Smooth muscle cell of the brain vasculature (primary cell): ENCODE results near the gene CDK11B.
"Not testable (repeated sequence)": the region's sequence is repeated elsewhere in the genome, so short reads cannot be mapped to it uniquely, and the experiment has no call there.

Source experiments
- DNase-seq: peaks from one replicate; pipeline ENCODE4 v3.0.0-alpha.2; 2012; ENCODE audit warnings: low read depth, low spot score

The CDK11B gene

DNA sequence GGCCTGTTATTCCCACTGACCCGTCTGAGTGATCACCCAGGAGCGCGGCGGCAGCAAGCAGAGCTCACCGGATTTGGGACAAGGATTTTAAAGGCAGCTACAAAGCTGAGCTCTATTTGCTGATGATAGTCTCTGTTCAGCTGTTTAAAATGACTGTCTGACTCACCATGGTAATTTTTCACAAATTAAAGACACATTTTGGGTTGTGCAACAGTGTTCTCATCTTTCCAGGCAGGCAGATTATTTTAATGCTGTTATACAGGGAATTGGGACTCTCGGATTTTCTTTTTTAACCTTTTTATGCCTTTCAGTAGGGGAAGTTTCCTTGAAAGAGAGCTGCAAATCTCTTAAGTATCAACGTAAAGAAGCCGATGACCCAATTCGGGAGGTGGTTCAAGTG is 3.6 kb upstream of the CDK11B start:
- DNase-seq, result not testable (repeated sequence)

DNA sequence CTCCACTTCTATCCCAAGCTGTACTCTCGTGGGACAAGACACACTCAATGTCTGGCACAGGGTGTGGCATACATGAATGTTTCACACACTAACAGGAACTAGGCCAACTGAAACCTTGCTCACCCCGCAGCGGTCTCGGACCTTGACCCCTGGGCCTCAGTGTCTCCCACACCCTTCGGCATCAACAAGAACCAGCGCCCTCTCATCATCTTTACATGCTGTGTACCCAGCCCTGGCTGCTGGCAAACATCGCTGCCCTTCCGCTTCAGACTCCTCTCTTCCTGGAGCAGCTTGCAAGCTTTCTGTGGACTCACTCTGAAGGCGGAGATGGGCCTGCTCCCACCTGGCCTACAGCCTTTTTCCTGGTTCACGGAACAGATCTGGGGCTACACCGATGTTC is 10.5 kb downstream of the CDK11B start:
- DNase-seq, result not testable (repeated sequence)

DNA sequence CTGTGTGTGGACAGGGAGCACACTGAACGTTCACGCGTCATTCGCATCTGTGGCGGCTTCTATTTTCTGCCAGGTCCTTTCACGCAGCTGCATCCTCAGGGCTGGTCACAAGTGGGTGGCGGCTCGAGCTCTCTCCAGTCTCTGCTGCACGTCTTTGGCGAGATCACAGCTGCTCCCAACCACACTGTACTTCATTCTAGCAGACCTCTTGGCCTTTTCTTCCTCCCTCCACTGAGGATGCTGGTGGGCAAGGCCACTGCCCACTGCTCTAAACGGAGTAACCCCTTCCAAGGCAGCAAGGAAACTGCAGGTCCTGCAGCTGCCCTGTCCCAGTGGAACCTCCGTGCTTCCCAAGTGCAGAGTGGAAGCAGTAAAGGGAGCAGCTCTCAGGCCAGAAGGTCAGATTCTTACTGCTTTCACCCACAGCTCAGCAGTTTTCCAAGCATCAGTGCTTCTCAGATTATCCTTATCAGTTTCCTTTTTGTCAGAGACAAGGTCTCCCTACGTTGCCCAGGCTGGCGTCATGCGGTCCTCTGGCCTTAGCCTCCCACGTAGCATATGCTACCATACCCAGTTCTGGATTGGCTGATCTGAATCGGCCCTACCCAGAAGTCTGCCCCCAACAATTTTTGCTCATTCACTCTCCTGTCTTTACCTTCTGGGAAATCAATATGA is 11.1 kb downstream of the CDK11B start:
- not testable (repeated sequence) for DNase-seq

DNA sequence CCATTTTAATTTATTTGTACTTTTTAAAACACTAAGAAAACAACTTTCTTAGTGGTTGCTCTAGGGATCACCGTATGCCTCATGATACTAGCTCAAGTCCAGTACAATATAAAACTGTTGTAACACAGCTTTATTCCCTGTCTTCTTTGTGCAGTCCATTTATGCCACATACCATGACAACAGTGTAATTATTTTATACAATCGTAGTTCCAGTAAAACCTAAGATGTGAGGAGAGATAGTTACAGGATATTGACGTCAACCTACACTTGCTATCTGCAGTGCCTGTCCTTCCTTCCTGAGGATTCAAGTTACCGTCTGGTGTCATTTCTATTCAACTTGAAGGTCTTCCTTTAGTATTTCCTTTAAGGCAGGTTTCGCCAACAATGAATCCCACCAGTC is 12.5 kb downstream of the CDK11B start:
- not testable (repeated sequence) for DNase-seq

DNA sequence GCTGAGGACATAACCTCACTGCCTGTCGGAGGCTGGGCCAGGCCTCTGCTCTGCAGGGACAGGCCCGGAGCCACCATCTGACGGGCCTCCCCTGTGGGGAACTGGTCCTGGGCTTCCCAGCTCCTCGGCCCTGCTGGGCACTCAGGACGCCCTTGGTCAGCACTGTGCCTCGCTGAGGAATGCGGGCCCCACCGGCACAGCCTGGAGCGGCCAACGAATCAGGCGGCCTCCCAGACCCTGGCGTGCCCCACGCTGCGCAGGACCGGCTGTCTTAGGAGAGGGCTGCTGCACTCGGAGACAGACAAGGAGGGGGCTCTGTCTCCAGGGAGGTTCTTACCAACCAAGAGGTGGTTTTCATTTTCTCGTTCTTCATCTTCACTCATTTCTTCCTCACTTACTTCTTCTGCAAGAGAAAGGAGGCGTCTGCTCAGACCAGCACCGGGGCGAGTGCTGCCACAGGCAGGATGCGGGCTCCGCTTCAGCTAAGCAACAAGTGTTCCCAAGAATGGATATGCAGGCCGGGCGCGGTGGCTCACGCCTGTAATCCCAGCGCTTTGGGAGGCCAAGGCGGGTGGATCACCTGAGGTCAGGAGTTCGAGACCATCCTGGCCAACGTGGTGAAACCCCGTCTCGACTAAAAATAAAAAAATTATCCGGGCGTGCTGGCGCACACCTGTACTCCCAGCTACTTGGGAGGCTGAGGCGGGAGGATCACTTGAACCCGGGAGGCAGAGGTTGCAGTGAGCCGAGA is 17.9 kb downstream of the CDK11B start:
- DNase-seq, result not testable (repeated sequence)

DNA sequence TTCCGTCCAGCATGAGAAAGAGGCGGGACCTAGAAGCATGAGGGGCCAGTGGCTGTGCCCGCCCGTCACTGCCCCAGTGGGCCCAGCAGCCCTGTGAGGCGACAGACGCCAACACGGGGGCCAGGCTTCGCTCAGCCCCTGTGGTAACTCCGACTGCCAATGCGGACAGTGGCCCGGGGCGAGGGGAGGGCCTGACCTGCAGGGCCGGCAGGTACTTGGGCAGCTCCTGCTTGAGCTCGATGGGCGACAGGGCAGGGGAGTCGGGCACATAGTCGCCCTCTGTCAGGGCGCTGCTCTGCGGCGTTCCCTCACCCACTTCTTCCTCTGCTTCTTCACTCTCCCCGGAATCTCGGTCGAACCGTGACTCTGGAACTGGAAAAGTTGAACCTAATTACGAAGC is 18.7 kb downstream of the CDK11B start:
- DNase-seq, result not testable (repeated sequence)

DNA sequence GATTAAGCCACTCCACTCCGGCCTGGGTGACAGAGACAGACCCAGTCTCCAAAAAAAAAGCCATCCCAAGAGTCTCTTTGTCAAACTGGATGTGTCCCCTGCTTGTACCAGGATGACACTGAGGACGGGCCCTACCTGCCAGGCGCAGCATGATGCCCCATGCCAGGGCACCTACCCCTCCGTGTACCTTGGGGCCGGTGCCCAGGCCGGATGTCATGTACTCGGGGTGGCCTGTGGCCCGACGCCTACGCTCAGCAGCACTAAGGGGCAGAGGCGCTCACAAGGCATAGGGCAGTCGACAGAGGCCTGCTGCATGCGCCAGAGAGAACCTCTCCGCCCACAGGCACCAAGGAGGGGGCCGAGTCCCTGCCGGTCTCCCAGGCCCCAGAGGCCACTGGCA is 19.4 kb downstream of the CDK11B start:
- DNase-seq, result not testable (repeated sequence)

DNA sequence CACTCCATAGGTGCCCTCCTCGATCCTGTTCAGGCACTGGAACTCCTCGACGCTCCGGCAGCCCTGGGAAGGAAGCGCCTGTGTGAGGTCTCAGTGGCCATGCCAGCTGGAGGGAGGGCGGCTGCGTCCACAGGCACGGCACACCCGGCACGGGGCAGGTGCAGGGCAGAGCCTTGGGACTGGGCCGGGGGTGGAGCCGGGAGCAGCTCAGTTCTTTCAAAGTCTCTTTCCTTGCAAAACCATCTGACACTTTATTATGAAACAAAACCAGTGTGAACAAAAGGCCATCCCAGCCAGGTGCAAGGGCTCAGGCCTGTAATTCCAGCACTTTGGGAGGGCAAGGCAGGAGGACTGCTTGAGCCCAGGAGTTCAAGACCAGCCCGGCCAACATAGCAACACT is 20.3 kb downstream of the CDK11B start:
- not testable (repeated sequence) for DNase-seq

DNA sequence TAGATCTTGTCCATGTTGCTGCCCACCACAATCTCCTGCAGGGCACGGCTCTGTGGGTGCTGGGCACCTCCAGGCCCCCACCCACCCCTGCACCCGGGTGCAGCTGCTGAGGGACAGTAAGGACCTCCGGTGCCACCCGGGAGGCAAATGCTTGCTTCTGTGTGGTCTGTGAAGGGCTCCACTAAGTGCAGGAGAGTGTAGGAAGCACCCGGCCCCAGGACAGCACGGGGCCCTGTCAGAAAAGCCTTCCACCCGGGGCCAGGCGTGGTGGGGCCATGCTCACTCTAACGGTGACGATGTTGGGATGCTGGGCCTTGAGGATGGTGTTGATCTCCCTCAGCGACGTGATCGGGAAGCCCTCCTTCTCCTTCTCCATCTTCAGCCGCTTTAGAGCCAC is 21.3 kb downstream of the CDK11B start:
- DNase-seq, result not testable (repeated sequence)

DNA sequence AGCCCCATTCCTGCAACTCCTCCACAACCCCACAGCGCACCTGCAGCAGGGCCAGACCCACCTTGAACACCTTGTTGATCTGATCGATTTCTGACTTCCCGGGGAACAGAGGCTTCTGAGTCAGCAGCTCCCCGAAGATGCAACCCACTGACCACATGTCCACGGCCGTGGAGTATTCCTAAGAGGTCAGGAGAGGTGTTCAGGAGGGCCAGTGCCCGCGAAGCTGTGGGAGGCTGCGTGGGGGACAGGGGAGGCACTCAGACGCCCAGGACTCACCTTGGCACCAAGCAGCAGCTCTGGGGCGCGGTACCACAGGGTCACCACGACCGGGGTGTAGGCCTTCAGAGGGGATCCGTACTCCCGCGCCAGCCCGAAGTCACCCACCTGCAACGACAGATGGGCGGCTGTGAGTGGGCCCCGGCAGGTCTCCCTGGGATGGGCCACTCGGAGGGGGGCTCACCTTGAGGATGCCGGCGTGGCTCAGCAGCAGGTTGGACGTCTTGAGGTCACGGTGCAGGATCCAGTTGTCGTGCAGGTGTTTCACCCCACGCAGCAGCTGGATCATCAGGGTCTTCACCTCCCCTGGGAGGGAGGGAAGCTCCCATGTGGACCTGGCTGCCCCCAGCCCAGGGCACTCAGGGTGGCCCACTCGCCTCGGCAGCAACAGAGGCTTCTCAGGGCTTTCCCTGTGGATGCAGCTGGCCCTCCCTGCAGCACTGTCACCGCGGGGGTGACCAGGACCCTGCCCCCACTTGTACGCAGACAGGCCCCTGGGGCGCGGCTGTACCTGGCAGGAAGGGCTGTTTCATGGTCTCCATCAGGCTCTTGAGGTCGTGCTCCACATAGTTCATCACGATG is 22.0 kb downstream of the CDK11B start:
- not testable (repeated sequence) for DNase-seq

DNA sequence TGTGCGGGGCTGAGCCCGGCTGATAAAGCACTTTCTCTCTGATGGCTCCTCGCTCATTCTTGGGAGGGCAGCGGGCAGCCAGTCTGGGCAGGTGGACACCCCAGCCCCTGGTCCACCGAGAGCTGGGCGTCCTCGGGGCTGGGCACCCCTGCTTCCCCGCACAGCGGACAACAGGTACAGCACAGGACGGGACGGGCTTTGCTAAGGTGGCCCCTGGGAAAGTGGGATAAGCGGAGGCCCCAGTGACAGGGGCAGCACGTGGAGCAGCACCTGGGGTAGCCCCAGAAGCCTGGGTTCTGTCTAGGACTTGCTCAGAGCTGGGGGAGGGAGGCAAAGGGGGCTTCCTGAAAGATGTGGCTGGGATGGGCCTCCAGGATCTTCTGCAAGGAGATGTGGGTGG is 24.2 kb downstream of the CDK11B start:
- not testable (repeated sequence) for DNase-seq

DNA sequence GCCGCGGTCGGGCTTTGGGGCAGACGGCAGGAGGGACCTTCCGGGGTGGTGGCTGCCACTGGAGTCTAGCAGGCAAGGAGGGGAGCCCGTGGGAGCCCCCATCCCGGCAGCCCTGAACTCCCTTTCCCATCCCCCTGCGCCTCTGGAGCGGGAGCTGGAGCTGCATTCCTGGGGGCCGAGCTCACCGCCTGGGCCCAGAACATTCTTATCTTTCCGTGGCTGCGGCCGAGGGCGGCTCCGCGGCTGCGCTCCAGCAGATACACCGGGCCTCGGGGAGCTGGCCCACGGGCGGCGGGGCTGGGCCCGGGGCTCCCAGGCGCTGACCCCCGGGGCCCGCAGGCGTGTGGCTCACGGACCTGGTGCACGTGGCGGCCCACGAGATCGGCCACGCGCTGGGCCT is 25.4 kb downstream of the CDK11B start:
- not testable (repeated sequence) for DNase-seq

DNA sequence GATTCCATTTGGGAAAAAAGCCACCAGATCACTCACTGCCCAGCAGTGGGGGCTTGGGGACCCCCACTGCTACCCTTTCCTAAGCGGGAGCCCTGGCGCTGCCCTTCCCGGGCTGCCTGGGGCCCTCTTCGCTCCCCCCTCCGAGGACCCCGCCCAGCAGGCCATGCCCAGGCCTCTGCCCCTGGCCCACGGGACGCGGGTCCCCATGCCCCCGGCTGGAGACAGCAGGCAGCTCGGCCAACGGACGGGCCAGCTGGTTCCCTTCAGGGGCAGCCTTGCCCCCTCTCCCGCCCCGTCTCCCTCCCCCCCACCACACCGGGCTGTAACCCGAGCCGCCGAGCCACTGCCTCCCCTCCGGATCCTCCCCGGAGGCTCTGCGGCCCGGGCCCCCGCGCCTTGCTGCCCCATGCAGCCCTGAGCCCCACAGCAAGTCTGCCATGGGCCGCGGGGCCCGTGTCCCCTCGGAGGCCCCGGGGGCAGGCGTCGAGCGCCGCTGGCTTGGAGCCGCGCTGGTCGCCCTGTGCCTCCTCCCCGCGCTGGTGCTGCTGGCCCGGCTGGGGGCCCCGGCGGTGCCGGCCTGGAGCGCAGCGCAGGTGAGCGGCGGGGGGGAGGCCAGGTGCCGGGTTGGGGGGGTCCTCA is 26.9 kb downstream of the CDK11B start, which contains the start of gene MMP23B:
Gene MMP23B (plus strand): TSS at position 392 of the 639 bp plus-strand sequence. CDS start 46 bp downstream, at position 438.
- no peak for DNase-seq

DNA sequence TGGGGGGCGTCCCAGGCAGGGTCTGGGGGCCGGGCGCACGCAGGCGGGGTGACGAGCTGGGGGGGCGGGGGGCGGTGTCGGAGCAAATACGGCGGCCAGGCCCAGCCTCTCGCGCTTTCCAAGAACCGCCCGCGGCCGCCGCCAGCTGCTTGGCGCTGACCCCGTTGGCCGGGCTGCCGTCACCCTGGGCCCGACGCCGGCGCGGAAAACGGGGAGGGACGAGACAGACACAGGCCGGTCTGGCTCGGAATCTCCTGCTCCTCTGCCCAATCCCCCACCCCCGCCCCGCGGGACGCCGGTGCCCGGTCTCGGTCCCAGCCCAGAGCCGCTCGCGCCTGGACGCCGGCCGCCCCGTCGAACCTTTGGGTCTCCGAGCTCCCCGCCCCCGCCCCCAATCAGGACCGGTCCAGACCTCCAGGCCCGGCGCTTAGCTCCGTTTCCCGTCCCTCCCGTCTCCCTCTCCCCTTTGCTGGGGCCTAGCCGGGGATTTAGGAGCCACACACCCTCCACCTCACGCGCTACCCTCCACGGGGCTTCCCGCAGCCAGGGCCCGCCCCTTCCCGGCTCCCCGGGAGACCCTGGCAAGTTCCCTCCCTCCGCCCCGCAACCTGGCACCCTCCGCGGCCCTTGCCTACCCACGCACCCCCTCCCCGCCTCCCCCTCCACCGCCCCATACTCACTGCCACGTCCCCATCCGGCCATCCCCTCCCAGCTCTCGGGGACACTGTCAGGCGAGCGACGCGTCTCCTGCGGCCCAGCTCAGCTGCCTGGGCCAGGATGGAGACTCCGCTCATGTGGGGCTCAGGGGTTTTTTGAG is 27.6 kb downstream of the CDK11B start:
- no peak for DNase-seq

DNA sequence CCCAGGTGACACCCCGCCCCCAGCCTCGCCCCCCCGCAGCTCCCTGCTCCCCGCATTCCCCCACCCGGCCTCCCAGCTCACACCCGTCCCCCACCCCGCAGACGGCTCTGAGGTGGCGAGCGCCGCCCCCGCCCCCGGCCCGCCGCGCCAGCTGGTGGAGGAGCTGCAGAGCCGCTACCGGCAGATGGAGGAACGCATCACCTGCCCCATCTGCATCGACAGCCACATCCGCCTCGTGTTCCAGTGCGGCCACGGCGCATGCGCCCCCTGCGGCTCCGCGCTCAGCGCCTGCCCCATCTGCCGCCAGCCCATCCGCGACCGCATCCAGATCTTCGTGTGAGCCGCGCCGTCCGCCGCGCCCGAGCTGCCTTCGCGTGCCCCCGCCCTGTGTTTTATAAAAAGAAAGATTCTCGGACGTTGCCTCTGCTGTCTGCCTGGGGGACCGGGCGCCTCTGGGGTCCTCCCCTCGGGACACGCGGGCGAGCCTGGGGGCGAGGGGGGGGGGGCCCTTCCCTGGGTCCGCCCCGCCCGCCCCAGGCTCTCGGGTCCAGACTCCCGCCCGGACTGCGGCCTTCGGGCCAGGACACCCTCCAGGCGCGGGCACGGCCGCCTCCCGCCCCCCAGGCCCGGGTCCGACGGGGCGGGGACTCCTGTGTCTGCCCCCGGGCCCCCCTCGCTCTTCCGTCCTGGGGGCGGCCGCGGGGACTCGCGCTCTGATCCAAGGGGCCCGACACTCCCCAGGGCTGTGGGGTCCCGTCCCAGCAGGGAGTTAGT is 28.4 kb downstream of the CDK11B start:
- no peak for DNase-seq

DNA sequence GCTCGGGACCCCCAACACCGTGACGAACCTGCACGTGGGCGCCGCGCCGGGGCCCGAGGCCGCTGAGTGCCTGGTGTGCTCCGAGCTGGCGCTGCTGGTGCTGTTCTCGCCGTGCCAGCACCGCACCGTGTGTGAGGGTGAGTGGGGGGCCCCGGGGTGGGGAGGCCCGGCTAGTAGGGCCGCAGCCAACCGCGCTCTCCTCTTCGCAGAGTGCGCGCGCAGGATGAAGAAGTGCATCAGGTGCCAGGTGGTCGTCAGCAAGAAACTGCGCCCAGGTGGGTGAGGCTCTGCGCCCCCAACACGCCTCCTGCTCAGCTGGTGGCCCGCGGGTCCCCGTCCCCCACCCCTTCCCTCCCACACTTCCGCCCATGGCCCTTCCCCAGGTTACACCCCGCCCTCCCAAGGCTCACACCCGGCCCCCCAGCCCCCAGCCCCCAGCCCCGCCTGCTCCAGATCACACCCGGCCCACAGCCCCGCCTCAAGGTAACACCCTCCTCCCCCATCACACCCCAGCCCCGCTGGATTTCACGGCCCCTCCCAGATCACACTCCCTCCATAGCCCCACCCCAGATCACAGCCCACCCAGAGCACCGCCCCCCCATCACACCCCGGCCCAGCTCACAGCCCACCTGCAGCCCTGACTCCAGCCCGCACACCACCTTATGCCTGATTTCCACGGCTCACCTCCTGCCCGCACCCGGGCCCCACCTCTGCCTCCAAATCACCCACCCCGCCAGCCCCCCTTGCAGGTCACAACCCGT is 29.2 kb downstream of the CDK11B start:
- no peak for DNase-seq

DNA sequence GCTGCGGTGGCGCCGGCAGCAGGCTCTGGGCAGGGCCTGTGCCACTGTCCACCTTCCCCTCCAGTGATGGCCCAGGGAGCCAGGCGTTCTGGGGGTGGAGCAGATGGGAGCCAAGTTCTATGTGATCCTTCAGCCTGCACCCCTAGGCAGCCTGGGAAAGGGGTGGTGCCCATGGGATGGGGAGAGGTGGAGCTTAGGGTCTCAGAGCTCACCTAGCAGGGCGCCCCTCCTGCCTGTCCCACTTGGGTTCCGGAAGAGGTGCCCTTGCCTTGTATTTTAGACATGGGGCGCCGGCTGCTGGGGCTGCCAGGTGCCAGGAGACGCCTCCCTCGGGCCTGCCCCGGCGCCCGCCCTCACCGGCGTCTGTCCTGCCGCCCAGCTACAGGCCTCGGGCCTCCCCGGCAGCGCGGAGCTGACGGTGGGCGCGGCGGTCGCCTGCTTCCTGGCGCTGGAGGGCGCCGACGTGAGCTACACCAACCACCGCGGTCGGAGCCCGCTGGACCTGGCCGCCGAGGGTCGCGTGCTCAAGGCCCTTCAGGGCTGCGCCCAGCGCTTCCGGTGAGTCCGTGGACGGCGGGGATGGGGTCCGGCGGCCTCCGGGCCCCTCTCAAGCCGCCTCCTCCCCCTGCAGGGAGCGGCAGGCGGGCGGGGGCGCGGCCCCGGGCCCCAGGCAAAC is 29.9 kb downstream of the CDK11B start:
- no peak for DNase-seq
